Omental fat pad (tissue), 4 donors: ENCODE data around the gene FBLN2. TPM values are rescaled to one million over a fixed set of nuclear protein-coding genes. Genes with fewer than 3 reads are reported as not detected.

ENCODE experiments used
- ATAC-seq: fragments of 150-250 bp; one replicate; pipeline ENCODE4 v1.9.1; 2016; ENCODE audit warnings: mild to moderate bottlenecking, moderate library complexity; ENCODE audit not compliant: low FRiP score
- DNase-seq: peaks from one replicate; pipeline ENCODE4 v3.0.0-alpha.2; 2019; ENCODE audit warnings: low spot score
- total RNA-seq, 4 donors: library from RNA; depleted of rRNA; stranded (reverse); fragments of >200 nt; gene quantifications; one replicate each; pipeline ENCODE4 v1.1.0, GENCODE V29; 2016
- TF ChIP-seq, protein P1 (sequence below), 3 donors: fragments of 450-650 bp; IDR thresholded peaks; one replicate each; pipeline ENCODE4 v1.5.1; 2016 to 2017; ENCODE audit warnings: antibody characterized with exemption in 3 of 3, mild to moderate bottlenecking in 3 of 3, moderate library complexity in 2 of 3

Gene FBLN2
- total RNA-seq, 4 donors from 2014 or later, result 156 to 568 (median 187) TPM

- ATAC-seq, result no peak
- DNase-seq, result no peak
- TF ChIP-seq, protein P1, sequence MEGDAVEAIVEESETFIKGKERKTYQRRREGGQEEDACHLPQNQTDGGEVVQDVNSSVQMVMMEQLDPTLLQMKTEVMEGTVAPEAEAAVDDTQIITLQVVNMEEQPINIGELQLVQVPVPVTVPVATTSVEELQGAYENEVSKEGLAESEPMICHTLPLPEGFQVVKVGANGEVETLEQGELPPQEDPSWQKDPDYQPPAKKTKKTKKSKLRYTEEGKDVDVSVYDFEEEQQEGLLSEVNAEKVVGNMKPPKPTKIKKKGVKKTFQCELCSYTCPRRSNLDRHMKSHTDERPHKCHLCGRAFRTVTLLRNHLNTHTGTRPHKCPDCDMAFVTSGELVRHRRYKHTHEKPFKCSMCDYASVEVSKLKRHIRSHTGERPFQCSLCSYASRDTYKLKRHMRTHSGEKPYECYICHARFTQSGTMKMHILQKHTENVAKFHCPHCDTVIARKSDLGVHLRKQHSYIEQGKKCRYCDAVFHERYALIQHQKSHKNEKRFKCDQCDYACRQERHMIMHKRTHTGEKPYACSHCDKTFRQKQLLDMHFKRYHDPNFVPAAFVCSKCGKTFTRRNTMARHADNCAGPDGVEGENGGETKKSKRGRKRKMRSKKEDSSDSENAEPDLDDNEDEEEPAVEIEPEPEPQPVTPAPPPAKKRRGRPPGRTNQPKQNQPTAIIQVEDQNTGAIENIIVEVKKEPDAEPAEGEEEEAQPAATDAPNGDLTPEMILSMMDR (IDR thresholded peaks at IDR 0.05), result no peak
Observed at GRCh38 chr3:13626915-13627460, 78.1 kb downstream of the FBLN2 start.

DNA sequence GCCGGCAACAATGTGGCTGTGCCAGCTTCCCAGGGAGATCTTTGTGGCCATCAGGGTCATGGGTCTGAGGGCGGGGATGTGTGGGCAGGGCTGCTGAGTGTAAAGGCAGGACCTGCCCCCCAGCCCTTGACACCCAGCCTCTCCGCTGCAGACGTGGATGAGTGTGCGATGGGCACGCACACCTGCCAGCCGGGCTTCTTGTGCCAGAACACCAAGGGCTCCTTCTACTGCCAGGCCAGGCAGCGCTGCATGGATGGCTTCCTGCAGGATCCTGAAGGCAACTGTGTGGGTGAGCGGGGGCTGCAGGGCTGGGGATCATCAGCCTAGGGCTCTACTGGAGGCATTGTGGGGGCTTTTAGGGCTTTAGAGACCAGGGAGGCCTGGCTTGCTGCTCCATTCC, 78.8 kb downstream of the FBLN2 start:
- DNase-seq (no peak), ATAC-seq (no peak)
- TF ChIP-seq, protein P1 (IDR thresholded peaks at IDR 0.05), result no peak

DNA sequence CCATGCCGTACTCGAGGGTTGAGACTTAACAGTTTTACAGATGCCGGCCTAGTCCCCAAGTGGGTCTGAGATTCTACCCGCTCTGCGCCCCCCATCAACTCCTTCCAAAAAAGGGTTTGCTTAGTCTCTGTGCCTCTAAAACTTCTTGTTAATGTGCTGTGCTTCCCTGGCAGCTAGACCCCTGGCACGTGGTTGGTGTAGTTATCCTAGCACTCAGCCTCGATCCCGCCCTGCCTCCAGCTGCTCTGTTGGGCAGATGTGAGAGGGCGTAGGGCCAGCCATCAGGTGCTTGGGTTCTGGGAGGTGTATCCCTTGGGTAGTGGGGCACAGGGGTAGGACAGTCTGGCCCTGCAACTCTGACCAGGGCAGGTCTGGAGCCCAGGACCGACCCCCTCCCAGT, 79.5 kb downstream of the FBLN2 start:
- ATAC-seq (no peak), DNase-seq (no peak)
- TF ChIP-seq, protein P1 (IDR thresholded peaks at IDR 0.05), result no peak

DNA sequence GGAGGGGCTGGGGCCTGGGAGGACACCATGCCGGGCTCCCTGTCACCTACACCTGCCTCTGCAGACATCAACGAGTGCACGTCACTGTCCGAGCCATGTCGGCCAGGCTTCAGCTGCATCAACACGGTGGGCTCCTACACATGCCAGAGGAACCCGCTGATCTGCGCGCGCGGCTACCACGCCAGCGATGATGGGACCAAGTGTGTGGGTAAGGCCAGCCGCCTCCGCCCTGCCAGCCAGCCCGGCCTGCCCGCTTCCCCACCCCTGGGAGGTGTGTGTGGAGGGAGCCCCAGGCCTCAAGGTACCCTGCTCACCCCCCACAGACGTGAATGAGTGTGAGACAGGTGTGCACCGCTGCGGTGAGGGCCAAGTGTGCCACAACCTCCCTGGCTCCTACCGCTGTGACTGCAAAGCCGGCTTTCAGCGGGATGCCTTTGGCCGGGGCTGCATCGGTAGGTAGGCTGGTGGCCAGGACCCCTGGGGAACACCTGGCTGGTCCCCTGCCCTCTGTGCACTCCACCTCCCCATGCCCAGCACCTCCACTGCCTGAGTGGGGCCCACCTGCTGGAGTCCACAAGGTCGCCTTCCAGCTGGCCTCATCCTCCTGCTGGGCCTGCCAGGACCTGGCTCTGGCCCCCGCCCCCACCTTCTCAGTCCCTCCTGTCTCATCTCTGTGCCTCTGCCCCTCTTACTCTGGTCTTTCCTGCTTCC, 80.1 kb downstream of the FBLN2 start:
- TF ChIP-seq, protein P1 (IDR thresholded peaks at IDR 0.05), result no peak
- DNase-seq (no peak), ATAC-seq (no peak)

- no peak for DNase-seq
- TF ChIP-seq, protein P1 (IDR thresholded peaks at IDR 0.05), result no peak
- no peak for ATAC-seq
Observed at GRCh38 chr3:13629644-13630043, 80.7 kb downstream of the FBLN2 start.

DNA sequence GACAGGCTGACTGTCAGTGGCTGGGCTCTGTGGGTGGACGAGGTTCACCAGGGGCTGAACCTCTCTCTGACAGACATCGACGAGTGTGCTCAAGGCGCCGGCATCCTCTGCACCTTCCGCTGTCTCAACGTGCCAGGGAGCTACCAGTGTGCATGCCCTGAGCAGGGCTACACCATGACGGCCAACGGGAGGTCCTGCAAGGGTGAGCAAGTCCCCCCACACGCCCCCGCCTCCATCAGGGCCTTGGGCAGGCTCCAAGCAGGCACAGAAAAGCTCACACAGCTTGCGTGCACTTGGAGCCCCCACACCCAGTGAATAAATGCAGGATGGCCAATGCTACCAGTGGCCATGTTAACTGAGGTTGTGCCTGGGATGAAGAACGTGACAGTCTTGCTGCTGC, 82.3 kb downstream of the FBLN2 start:
- DNase-seq, result no peak
- ATAC-seq, result no peak
- TF ChIP-seq, protein P1 (IDR thresholded peaks at IDR 0.05), result no peak

DNA sequence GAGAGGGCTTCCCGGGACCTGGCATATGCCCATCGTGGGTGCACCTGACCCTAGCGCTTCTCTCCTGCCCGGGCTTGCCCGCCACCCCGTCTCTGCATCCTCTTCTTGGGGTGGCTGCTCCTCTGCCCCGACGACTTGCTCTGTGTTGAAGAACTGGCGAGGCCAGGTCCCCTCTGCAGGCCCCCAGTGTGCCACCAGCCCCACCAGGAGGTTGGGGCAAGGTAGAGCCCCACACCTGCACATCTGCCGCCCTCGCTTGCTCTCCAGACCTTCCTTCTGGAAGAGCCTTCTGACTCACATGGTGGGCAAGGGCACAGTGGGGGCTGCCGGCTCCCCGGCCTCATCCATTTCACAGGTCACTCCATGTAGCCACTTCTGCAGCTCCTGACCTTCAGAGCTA, 84.3 kb downstream of the FBLN2 start:
- ATAC-seq (no peak), DNase-seq (no peak)
- TF ChIP-seq, protein P1 (IDR thresholded peaks at IDR 0.05), result no peak
